HG03159 (cell line): ENCODE results near the gene SMIM1.

ENCODE experiments used
- ATAC-seq: cut with Tn5 transposase; IDR thresholded peaks from one replicate; pipeline ENCODE4 v1.9.1; 2021; ENCODE audit warnings: mild to moderate bottlenecking, moderate library complexity; ENCODE audit not compliant: unreplicated experiment

Gene SMIM1

DNA sequence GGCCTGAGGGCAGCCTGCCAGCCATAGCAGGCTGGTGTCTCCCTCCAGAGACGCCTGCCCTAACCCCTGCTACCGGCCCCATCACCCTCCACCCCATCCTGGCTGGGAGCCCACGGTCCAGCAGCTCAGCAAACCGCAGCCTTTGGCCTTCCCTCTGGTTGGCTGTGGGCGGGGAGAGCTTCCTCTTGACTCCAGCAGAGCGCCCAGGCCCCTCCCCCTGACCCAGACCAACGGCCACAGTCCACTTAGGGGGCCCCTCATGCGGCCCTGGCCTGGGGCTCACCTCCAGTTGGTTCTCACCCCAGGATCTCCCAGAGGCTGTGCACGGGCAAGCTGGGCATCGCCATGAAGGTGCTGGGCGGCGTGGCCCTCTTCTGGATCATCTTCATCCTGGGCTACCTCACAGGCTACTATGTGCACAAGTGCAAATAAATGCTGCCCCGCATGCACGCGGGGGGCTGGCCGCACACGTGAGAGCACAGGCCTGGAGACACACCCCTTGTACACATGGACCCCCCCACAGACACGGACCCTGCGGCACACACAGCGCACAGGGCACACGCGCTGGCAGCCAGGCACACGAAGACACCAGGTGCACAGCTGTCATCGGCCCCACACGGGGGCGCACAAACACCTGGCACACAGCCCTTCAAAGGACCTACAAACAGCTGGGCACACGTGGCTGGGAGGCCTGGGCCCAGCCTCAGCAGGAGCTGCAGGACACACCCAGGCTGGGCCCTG, 3.1 kb downstream of the SMIM1 start:
- ATAC-seq = no peak

- no peak for ATAC-seq
These were observed 3.8 kb downstream of the SMIM1 start for GRCh38 chr1:3776231-3776961.

- no peak for ATAC-seq
These were observed 4.6 kb downstream of the SMIM1 start for GRCh38 chr1:3777078-3777547.

GRCh38 chr1:3777647-3778589, 5.4 kb downstream of the SMIM1 start:
- no peak for ATAC-seq

DNA sequence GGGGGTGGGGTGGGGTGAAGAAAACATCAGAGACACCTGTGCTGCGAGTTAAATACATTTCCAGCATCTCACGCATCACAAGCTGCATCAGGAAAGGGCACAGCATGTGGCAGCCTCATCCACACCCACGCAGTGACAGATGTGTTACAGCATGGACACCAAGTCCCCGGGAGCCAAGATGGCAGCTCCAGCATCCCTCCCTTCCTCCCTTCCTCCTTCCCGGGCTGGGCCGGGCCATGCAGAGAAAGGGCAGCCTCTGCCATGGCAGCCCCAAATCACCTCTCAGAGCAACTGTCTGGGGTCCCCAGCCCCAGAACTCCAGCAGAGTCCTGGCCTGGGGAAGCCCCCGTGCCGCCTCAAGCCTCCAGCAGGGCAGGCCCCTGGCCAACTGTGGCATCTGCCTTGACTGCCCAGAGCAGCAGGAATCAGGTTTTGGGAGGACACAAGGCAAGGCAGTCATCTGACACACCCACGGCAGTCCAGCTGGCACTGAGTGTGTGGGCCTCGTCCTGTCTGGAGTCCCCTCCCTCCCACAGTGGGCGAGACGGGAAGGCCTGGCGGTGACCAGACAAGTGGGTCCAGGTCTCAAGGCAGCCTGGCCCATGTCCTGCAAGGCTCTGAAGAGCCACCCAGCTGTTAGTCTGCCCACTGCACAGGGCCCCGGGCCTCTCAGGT, 6.2 kb downstream of the SMIM1 start:
- ATAC-seq = no peak

- ATAC-seq = no peak
These were observed 6.8 kb downstream of the SMIM1 start for GRCh38 chr1:3779265-3779911.

DNA sequence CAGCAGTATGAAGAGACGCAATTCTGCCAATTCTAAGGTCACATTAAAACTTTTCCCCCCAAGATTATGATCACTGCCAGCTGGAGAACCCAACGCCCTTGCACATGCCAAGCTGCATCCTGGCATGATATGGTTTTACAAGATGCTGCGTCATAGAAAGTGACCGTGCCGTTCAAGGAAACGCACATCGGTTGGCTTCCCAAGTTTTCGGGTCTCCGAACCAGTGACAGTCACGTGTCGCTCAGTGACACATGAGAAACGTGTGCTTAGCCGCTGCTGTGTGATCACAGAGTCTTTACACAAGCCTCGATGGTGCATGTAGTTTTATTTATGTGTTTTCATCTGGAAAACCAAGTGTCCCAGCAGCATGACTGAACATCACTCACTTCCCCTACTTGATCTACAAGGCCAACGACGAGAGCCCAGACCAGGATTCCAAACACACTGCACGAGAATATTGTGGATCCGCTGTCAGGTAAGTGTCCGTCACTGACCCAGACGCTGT, 7.4 kb downstream of the SMIM1 start:
- no peak for ATAC-seq

DNA sequence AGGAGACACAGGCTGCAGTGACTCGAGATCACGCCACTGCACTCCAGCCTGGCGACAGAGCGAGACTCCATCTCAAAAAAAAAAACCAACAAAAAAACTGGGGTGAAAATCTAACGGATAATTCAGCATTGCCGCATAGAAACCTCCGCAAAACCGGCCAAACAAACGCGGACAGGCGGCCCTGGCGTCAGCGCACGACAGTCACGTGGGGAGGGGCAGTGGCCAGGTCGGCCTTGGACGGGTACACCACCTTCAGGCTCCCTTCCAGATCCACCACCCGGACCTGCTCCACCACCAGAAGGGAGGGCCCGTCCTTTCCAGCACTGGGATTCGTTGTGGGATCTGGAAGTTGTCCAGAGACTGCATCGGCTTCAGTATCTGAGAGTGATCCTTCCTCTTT, 8.4 kb downstream of the SMIM1 start:
- ATAC-seq = no peak

- no peak for ATAC-seq
These were observed 11.3 kb downstream of the SMIM1 start for GRCh38 chr1:3783651-3784474.

DNA sequence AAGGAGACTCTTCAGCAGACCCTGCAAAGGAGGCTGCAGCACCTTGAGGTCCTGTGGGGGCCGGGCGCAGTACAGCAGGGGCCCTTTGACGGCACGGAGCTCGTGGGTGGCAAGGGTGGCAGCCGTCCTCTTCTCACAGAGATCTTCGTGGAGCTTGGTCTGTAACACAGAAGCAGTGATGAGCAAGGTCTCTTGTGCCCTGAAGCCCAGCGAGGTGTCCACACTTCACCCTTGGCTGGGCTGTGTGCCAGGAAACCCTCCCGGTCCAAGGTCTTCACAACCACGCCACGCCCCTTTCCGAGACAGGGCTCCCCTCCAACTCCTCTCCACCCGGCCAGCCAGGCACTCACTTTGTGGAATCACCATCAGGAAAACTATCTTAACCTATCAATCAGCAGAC, 12.5 kb downstream of the SMIM1 start:
- ATAC-seq = no peak

DNA sequence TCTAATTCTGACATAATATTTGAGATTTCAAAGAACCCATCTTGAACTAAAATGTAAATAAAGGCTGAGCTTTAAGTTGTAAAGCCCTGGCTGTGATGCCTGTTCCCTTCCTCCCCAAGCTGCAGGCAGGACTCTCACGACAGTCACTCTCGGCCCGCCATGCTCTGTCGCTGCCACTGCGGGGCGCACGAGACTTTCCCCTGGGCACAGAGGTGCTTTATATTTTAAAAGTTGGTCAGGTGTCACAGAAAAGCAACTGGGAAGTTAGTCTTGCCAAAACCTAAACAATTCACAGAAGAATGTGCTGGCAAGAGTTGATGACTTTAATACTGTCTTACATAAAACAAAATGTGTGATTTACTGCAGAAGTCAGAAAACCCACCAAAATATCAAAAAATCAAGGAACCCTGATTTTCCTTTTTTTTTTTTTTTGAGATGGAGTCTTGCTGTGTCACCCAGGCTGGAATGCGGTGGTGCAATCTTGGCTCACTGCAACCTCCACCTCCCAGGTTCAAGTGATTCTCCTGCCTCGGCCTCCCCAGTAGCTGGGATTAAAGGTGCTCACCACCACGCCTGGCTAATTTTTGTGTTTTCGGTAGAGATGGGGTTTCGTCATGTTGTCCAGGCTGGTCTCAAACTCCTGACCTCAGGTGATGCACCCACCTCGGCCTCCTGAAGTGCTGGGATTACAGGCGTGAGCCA, 13.1 kb downstream of the SMIM1 start:
- ATAC-seq = no peak

DNA sequence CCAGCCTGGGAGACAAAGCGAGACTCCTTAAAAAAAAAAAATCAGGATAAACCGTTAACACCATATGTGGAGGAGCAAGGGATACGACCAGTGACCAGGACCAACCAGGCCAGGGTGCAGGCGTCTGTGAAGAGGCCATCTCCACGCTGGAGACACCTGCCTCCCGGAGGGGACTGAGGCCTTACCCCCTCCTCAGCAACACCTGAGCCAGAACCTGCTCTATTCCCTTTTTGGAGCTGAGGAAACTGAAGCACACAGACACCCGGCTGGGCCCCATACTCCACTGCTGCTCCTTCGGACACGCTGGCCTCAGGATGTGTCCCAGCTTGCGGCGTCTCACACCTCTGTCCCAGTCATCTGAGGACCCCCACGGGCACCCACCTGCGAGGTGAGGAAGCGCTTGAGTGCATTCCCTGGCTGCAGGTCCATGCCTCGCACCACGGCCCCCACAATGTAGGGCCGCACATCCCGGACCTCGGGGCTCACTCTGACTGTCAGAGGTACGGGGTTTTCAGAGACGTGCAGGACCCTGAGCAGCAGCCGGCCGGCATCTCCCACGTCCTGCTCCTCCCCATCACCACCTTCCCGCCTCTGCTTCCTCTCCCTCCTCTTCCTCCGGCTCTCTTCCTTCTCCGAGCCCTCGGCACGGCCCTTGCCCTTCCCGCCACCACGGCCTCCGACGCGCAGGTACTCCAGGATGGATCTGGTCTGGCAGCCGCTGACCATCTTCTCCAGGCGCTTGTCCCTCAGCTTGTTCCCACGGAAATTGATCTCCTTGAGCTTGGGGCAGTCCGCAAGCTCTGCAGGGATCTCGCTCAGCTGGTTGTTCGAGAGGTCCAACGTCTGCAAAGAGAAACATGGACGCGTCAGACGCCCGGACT, 14.2 kb downstream of the SMIM1 start:
- ATAC-seq = no peak

DNA sequence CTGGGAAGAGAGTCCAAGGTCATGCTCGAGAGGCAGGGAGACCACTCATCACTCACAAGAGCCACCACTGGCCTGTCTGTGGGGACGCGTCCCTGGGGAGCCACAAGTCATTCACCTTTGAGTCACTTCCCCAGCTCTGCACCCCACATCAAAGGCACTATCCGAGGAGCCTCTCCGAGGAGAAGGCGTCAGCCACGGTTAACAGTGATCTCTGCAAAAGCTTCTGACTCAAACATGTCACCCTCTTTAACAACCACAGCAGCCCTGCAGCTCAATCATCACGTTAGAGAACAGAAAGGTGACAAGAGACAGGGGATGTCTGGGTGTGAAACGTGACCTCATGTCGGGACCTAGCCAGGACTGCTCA, 14.8 kb downstream of the SMIM1 start:
- no peak for ATAC-seq

GRCh38 chr1:3787745-3788605, 15.4 kb downstream of the SMIM1 start:
- no peak for ATAC-seq

DNA sequence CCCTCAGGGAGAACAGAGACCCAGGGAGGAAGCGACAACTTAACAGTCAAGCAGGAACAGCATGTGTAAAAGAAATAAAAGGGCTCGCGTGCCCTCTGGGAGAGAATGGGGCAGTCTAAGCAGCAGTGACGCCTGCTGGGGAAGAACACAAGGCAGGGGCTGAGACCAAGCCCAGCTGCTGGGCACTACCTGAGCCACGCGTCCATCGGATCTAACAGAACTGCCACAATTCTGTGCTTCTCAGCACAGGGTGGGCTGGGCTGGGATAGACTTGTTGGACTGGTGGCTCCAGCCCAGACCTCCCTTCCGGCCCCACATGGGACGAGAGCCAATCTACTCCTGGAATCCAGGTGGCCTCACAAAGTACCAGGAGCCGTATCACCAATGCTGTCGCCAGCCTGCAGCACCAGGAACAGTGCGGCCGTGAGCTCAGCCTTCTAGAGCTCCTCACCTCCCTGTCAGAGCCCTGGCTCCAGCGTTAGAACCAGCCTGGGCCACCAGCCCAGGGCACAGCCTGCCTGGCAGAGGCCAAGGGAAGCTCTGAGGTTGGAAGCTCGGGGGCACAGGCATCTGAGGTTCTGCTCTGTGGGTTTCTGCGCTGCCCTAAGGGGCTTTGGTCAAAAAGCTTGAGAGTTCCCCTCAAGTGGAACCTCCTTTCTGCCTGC, 16.3 kb downstream of the SMIM1 start:
- no peak for ATAC-seq
